SK-N-SH (cell line): ENCODE results near the gene CARD8. TPM values are rescaled to one million over a fixed set of nuclear protein-coding genes. Genes with fewer than 3 reads are reported as not detected.

Source experiments
- CTCF ChIA-PET: fragments of 300-600, 350-600 bp; formaldehyde crosslinking; extraction: SDS; loops from one replicate; lab custom pipeline; 2021; lab: Yijun Ruan, JAX
- POLR2A ChIA-PET: fragments of 350-600 bp; sonication (Branson Sonifier 250); formaldehyde crosslinking; extraction: SDS; loops from one replicate; lab custom pipeline; 2020; ENCODE audit warnings: antibody characterized with exemption, inconsistent platforms; lab: Yijun Ruan, JAX
- DNase-seq: peaks from one replicate; pipeline ENCODE4 v3.0.0; 2012
- H2AFZ ChIP-seq: fragments of 200-600 bp; sonication (generic); 2 replicates; pipeline ENCODE4 v1.8.1; 2016; ENCODE audit warnings: antibody characterized with exemption, mild to moderate bottlenecking, low read depth
- H3F3A ChIP-seq: fragments of 200-600 bp; sonication (generic); replicated peaks from 2 replicates; pipeline ENCODE3; 2016; ENCODE audit warnings: antibody characterized with exemption, mild to moderate bottlenecking; ENCODE audit not compliant: insufficient read depth
- H3K27ac ChIP-seq, 2 experiments: fragments of 200-500 bp in 1 of 2; fragments of 200-600 bp in 1 of 2; sonication (Bioruptor generic) in 1 of 2; sonication (generic), shearing (Covaris generic) in 1 of 2; 2 replicates each; pipeline versions ENCODE4 v1.5.1 to v1.6.1; 2014 to 2016; ENCODE audit warnings: low read depth in 2 of 2, inconsistent platforms in 1 of 2, low read length in 1 of 2, mild to moderate bottlenecking in 1 of 2, mixed read lengths in 1 of 2
- H3K27me3 ChIP-seq: fragments of 200-600 bp; sonication (generic), shearing (Covaris generic); 2 replicates; pipeline ENCODE4 v1.6.1; 2016; ENCODE audit warnings: mixed run types; ENCODE audit not compliant: insufficient read depth
- H3K36me3 ChIP-seq, 2 experiments: fragments of 200-500 bp in 1 of 2; fragments of 200-600 bp in 1 of 2; sonication (Bioruptor generic) in 1 of 2; sonication (generic) in 1 of 2; replicated peaks in 1 of 2; 2 replicates each; pipeline versions ENCODE3 to v1.5.1; 2014 to 2016; ENCODE audit warnings: low read length in 1 of 2, mild to moderate bottlenecking in 1 of 2; ENCODE audit not compliant: insufficient read depth in 2 of 2, control insufficient read depth in 1 of 2
- H3K4me1 ChIP-seq, 2 experiments: fragments of 200-500 bp in 1 of 2; fragments of 200-600 bp in 1 of 2; sonication (Bioruptor generic) in 1 of 2; sonication (generic), shearing (Covaris generic) in 1 of 2; 2 replicates each; pipeline versions ENCODE4 v1.5.1 to v1.6.1; 2014 to 2016; ENCODE audit warnings: low read depth in 1 of 2, low read length in 1 of 2, mixed run types in 1 of 2; ENCODE audit not compliant: insufficient read depth in 2 of 2, control insufficient read depth in 1 of 2
- H3K4me2 ChIP-seq: fragments of 200-600 bp; sonication (generic), shearing (Covaris generic); 2 replicates; pipeline ENCODE4 v1.6.1; 2017; ENCODE audit warnings: mixed run types
- H3K4me3 ChIP-seq, 2 experiments: fragments of 200-500 bp in 1 of 2; fragments of 200-600 bp in 1 of 2; sonication (Bioruptor generic) in 1 of 2; sonication (generic), shearing (Covaris generic) in 1 of 2; 2 replicates each; pipeline versions ENCODE4 v1.5.1 to v1.8.1; 2014 to 2016; ENCODE audit warnings: low read depth in 2 of 2, inconsistent platforms in 1 of 2, low read length in 1 of 2, mild to moderate bottlenecking in 1 of 2, mixed read lengths in 1 of 2, moderate library complexity in 1 of 2
- H3K79me2 ChIP-seq: fragments of 200-600 bp; sonication (generic); 2 replicates; pipeline ENCODE4 v1.8.1; 2017; ENCODE audit warnings: mild to moderate bottlenecking; ENCODE audit not compliant: insufficient read depth
- H3K9ac ChIP-seq: fragments of 200-600 bp; sonication (generic); 2 replicates; pipeline ENCODE4 v1.6.1; 2017; ENCODE audit warnings: mixed run types
- H3K9me2 ChIP-seq: fragments of 200-600 bp; sonication (generic); 2 replicates; pipeline ENCODE4 v1.6.1; 2017; ENCODE audit warnings: mixed run types
- H3K9me3 ChIP-seq: fragments of 200-600 bp; sonication (generic); 2 replicates; pipeline ENCODE4 v1.6.1; 2017; ENCODE audit warnings: mixed run types, mild to moderate bottlenecking, moderate library complexity
- H4K20me1 ChIP-seq: fragments of 200-600 bp; sonication (generic); 2 replicates; pipeline ENCODE4 v1.6.1; 2017; ENCODE audit warnings: mild to moderate bottlenecking, mixed run types; ENCODE audit not compliant: insufficient read depth
- CTCF ChIP-seq: fragments of 200-600 bp; sonication (generic); IDR thresholded peaks from 2 replicates; pipeline ENCODE4 v1.6.1; 2017; ENCODE audit warnings: antibody characterized with exemption, mild to moderate bottlenecking, moderate library complexity
- ELF1 ChIP-seq: IDR thresholded peaks from 2 replicates; pipeline ENCODE4 v1.4.0; 2012
- FOSL2 ChIP-seq: IDR thresholded peaks from 2 replicates; pipeline ENCODE4 v1.4.0; 2012; ENCODE audit warnings: low read depth, mild to moderate bottlenecking, moderate library complexity, borderline replicate concordance
- GABPA ChIP-seq: IDR thresholded peaks from 2 replicates; pipeline ENCODE4 v1.4.0; 2012; ENCODE audit warnings: low read depth, mild to moderate bottlenecking
- RAD21 ChIP-seq: IDR thresholded peaks from 2 replicates; pipeline ENCODE4 v1.6.1; 2012; ENCODE audit warnings: mild to moderate bottlenecking, low read length
- RXRA ChIP-seq: IDR thresholded peaks from 2 replicates; pipeline ENCODE4 v1.4.0; 2012; ENCODE audit warnings: low read depth, mild to moderate bottlenecking, borderline replicate concordance
- SIN3A ChIP-seq: IDR thresholded peaks from 2 replicates; pipeline ENCODE4 v1.6.1; 2012; ENCODE audit warnings: low read depth, mild to moderate bottlenecking, low read length, moderate library complexity, borderline replicate concordance
- YY1 ChIP-seq: IDR thresholded peaks from 2 replicates; pipeline ENCODE4 v1.4.0; 2012; ENCODE audit warnings: low read depth, mild to moderate bottlenecking
- WGBS: methylation state at CpG from one replicate; pipeline ENCODE4 v1.1.6; 2017; ENCODE audit warnings: low lambda C conversion rate; 5-methylcytosine and 5-hydroxymethylcytosine counted together
- polyA plus RNA-seq, 3 experiments: library from polyadenylated mRNA; depleted of rRNA; stranded (reverse); fragments of >200 nt; gene quantifications; 2 replicates each; pipeline ENCODE4 v1.2.3, GENCODE V29; 2012
- TF ChIP-seq, protein P1 (sequence below): IDR thresholded peaks from 2 replicates; pipeline ENCODE4 v1.4.0; 2012; ENCODE audit warnings: low read depth

CARD8 gene
- polyA plus RNA-seq, 1 of the 3 experiments (the other 2 are of a cell fraction), result 16.4 TPM

- POLR2A ChIA-PET, result no interaction called here
- no peak for DNase-seq
- Histone ChIP-seq H3K4me3 (no peak overlapping the region), H4K20me1 (no peaks in the 10 kb centered on the region), H3K79me2 (no peaks in the 10 kb centered on the region), H2AFZ (no peak overlapping the region), H3K9me2 (no peaks in the 10 kb centered on the region), H3K4me2 (no peak overlapping the region), H3K27ac (no peak overlapping the region), H3K27me3 (no peaks in the 10 kb centered on the region), H3K9ac (no peak overlapping the region), H3K36me3 (peaks cover 0 to 12% of the 10 kb centered on the region in 2 experiments), H3K9me3 (peaks cover 8% of the 10 kb centered on the region; the same call in 1 of the 2 replicates), H3F3A (peaks cover 5% of the 10 kb centered on the region), H3K4me1 (no peaks in the 10 kb centered on the region)
- CTCF ChIA-PET, result interaction anchor here (1.2 kb wide), 1 partner anchor 8 kb away, joined by 3 read pairs; no protein-coding TSS in a partner anchor
- no peak for TF ChIP-seq FOSL2
- TF ChIP-seq, all 33 proteins: peak for 0
- WGBS, result 92% methylated on average over 5 of the region's 5 CpGs
Measured at GRCh38 chr19:48186015-48186414, 69.7 kb downstream of the CARD8 start.

GRCh38 chr19:48183356-48183755, 72.4 kb downstream of the CARD8 start:
- POLR2A ChIA-PET, result no interaction called here
- no peaks in the 10 kb centered on the region for H3K4me1 ChIP-seq

GRCh38 chr19:48182434-48182833, 73.3 kb downstream of the CARD8 start:
- DNase-seq, result no peak
- no peaks in the 10 kb centered on the region for H3K9me2 ChIP-seq
- POLR2A ChIA-PET, result no interaction called here
- TF ChIP-seq GABPA, result no peak
- no peak for TF ChIP-seq ELF1
- no peak for TF ChIP-seq RXRA
- peak; percentile 16; the same call in 1 of the 2 replicates for TF ChIP-seq CTCF
- no peak for TF ChIP-seq SIN3A
- TF ChIP-seq RAD21, result no peak
- H3K4me2 ChIP-seq, result no peak overlapping the region
- peaks cover 5% of the 10 kb centered on the region for H3F3A ChIP-seq
- H3K36me3 ChIP-seq, result peaks cover 0 to 13% of the 10 kb centered on the region in 2 experiments
- H3K4me3 ChIP-seq, result no peak overlapping the region
- no peaks in the 10 kb centered on the region for H3K27me3 ChIP-seq
- no peak overlapping the region for H2AFZ ChIP-seq
- peaks cover 8% of the 10 kb centered on the region; the same call in 1 of the 2 replicates for H3K9me3 ChIP-seq
- no peaks in the 10 kb centered on the region for H4K20me1 ChIP-seq
- 97% methylated on average over 36 of the region's 38 CpGs for WGBS
- no peaks in the 10 kb centered on the region for H3K4me1 ChIP-seq
- H3K27ac ChIP-seq, result no peak overlapping the region
- H3K9ac ChIP-seq, result no peak overlapping the region
- H3K79me2 ChIP-seq, result no peaks in the 10 kb centered on the region
- CTCF ChIA-PET, result no interaction called here

More at GRCh38 chr19:48183356-48183755, 72.4 kb downstream of the CARD8 start:
- no peak overlapping the region for H3K27ac ChIP-seq
- DNase-seq, result no peak
- TF ChIP-seq, protein P1, sequence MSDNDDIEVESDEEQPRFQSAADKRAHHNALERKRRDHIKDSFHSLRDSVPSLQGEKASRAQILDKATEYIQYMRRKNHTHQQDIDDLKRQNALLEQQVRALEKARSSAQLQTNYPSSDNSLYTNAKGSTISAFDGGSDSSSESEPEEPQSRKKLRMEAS, result no peak
- TF ChIP-seq RAD21 (no peak), YY1 (no peak)
- H3K9me2 ChIP-seq, result no peaks in the 10 kb centered on the region
- H3K79me2 ChIP-seq, result no peaks in the 10 kb centered on the region
- H3F3A ChIP-seq, result peaks cover 5% of the 10 kb centered on the region
- H3K4me3 ChIP-seq, result no peak overlapping the region
- CTCF ChIA-PET, result interaction anchor here (0.7 kb wide), 1 partner anchor 84 kb away, joined by 3 read pairs; no protein-coding TSS in a partner anchor
- H3K36me3 ChIP-seq, result peaks cover 0 to 13% of the 10 kb centered on the region in 2 experiments
- no peak overlapping the region for H2AFZ ChIP-seq
- no peak overlapping the region for H3K4me2 ChIP-seq
- no peak overlapping the region for H3K9ac ChIP-seq
- H4K20me1 ChIP-seq, result no peaks in the 10 kb centered on the region
- WGBS, result 98% methylated on average over 9 of the region's 9 CpGs
- H3K9me3 ChIP-seq, result peaks cover 8% of the 10 kb centered on the region; the same call in 1 of the 2 replicates
- no peaks in the 10 kb centered on the region for H3K27me3 ChIP-seq
